B cell (primary cell): ENCODE data around the gene ACAA2. TPM values are rescaled to one million over a fixed set of nuclear protein-coding genes. Genes with fewer than 3 reads are reported as not detected.

Experiments used
- ATAC-seq: fragments of 200-7000 bp; cut with Tn5 transposase; one replicate; pipeline ENCODE4 v1.10.0; 2021; ENCODE audit warnings: low read depth, mild to moderate bottlenecking, moderate number of reproducible peaks, moderate library complexity
- CTCF ChIA-PET: fragments of 350-600 bp; sonication (Branson Sonifier 250); formaldehyde crosslinking; loops from one replicate; lab custom pipeline; 2021; ENCODE audit warnings: antibody characterized with exemption, inconsistent platforms; lab: Charles Lee
- POLR2A ChIA-PET: fragments of 350-600 bp; sonication (Branson Sonifier 250); formaldehyde crosslinking; loops from one replicate; lab custom pipeline; 2021; ENCODE audit warnings: antibody characterized with exemption; lab: Charles Lee
- DNase-seq: peaks from one replicate; pipeline ENCODE4 v3.0.0; 2013
- H2AFZ ChIP-seq: 2 replicates; pipeline ENCODE4 v1.6.1; 2012; ENCODE audit warnings: mild to moderate bottlenecking, low read depth, low read length; ENCODE audit not compliant: insufficient read depth, poor library complexity, severe bottlenecking
- H3K27ac ChIP-seq, 2 donors: 1 replicate in 1 of 2; 2 replicates in 1 of 2; pipeline ENCODE4 v1.5.1; 2012 to 2013; ENCODE audit warnings: low read length in 2 of 2, mild to moderate bottlenecking in 2 of 2, moderate library complexity in 1 of 2
- H3K27me3 ChIP-seq, 4 experiments: fragments of 200-600 bp in 1 of 4; sonication (generic) in 1 of 4; replicated peaks in 1 of 4; 1 replicate in 2 of 4; 2 replicates in 2 of 4; pipeline versions ENCODE4 v1.6.1 to v1.7.0; 2013 to 2016; ENCODE audit warnings: low read length in 3 of 4, mild to moderate bottlenecking in 2 of 4, mixed read lengths in 1 of 4, moderate library complexity in 1 of 4; ENCODE audit not compliant: insufficient read depth in 4 of 4, control insufficient read depth in 3 of 4; ENCODE audit errors: control extremely low read depth in 1 of 4
- H3K36me3 ChIP-seq, 2 experiments: replicated peaks in 1 of 2; 1 replicate in 1 of 2; 2 replicates in 1 of 2; pipeline versions ENCODE4 v1.6.1 to v1.7.1; 2013; ENCODE audit warnings: low read length in 1 of 2; ENCODE audit not compliant: insufficient read depth in 2 of 2, control insufficient read depth in 1 of 2; ENCODE audit errors: control extremely low read depth in 1 of 2, extremely low read depth in 1 of 2
- H3K4me1 ChIP-seq, 2 donors: fragments of 200-600 bp in 1 of 2; sonication (generic) in 1 of 2; 1 replicate in 1 of 2; 2 replicates in 1 of 2; pipeline versions ENCODE4 v1.5.1 to v1.6.1; 2013 to 2017; ENCODE audit warnings: low read length in 2 of 2; ENCODE audit not compliant: control insufficient read depth in 2 of 2, insufficient read depth in 2 of 2
- H3K4me2 ChIP-seq: replicated peaks from 2 replicates; pipeline ENCODE3; 2012; ENCODE audit warnings: mild to moderate bottlenecking, low read depth, low read length; ENCODE audit not compliant: poor library complexity, severe bottlenecking
- H3K4me3 ChIP-seq, 5 experiments: fragments of 200-600 bp in 1 of 5; sonication (generic) in 1 of 5; 1 replicate in 3 of 5; 2 replicates in 2 of 5; pipeline versions ENCODE4 v1.5.1 to v1.7.0; 2011 to 2016; ENCODE audit warnings: low read length in 4 of 5, mild to moderate bottlenecking in 4 of 5, low read depth in 2 of 5, control low read depth in 1 of 5, moderate library complexity in 1 of 5; ENCODE audit not compliant: insufficient read depth in 1 of 5; ENCODE audit errors: control extremely low read depth in 1 of 5, extremely low read depth in 1 of 5
- H3K79me2 ChIP-seq: fragments of 200-600 bp; sonication (generic); one replicate; pipeline ENCODE4 v1.6.0; 2016; ENCODE audit warnings: low read length; ENCODE audit not compliant: control insufficient read depth, insufficient read depth
- H3K9ac ChIP-seq: fragments of 200-600 bp; sonication (generic); 2 replicates; pipeline ENCODE4 v1.6.1; 2017; ENCODE audit warnings: mild to moderate bottlenecking, low read length, moderate library complexity
- H3K9me3 ChIP-seq, 3 donors: one replicate each; pipeline versions ENCODE4 v1.6.1 to v1.7.1; 2013; ENCODE audit warnings: low read length in 2 of 3; ENCODE audit not compliant: control insufficient read depth in 2 of 3, insufficient read depth in 1 of 3; ENCODE audit errors: control extremely low read depth in 1 of 3
- H4K20me1 ChIP-seq: 2 replicates; pipeline ENCODE4 v1.6.0; 2012; ENCODE audit warnings: mild to moderate bottlenecking, low read length; ENCODE audit not compliant: insufficient read depth, control insufficient read depth, poor library complexity, severe bottlenecking
- H3K27ac Mint-ChIP-seq: one replicate; pipeline ENCODE4 v1.8.0; 2021; ENCODE audit warnings: mixed read lengths
- H3K27me3 Mint-ChIP-seq: one replicate; pipeline ENCODE4 v1.8.0; 2021; ENCODE audit warnings: mixed read lengths
- H3K4me1 Mint-ChIP-seq: one replicate; pipeline ENCODE4 v1.8.0; 2021; ENCODE audit warnings: mixed read lengths
- H3K4me3 Mint-ChIP-seq: one replicate; pipeline ENCODE4 v1.8.0; 2021; ENCODE audit warnings: mixed read lengths
- H3K9me3 Mint-ChIP-seq: one replicate; pipeline ENCODE4 v1.8.0; 2022; ENCODE audit warnings: mixed read lengths; ENCODE audit not compliant: insufficient read depth
- CTCF ChIP-seq: fragments of 200-600 bp; IDR thresholded peaks from one replicate; pipeline ENCODE4 v1.8.0; 2022; ENCODE audit warnings: antibody characterized with exemption, mild to moderate bottlenecking
- EZH2 ChIP-seq: IDR thresholded peaks from 2 replicates; pipeline ENCODE4 v1.6.1; 2012; ENCODE audit warnings: borderline replicate concordance, low read depth, mild to moderate bottlenecking, moderate library complexity, low read length; ENCODE audit not compliant: insufficient read depth, poor library complexity, severe bottlenecking
- WGBS: methylation state at CpG from one replicate; pipeline ENCODE4 v1.1.5; 2013; ENCODE audit warnings: missing lambda C conversion rate; ENCODE audit not compliant: insufficient coverage; 5-methylcytosine and 5-hydroxymethylcytosine counted together
- intact Hi-C: fragments of 100-400 bp; cut with micrococcal nuclease; formaldehyde crosslinking; loops from one replicate; pipeline ENCODE4 v1.10.0; 2022
- polyA plus RNA-seq: library from polyadenylated mRNA; depleted of rRNA; stranded (reverse); fragments of >200 nt; gene quantifications from 2 replicates; pipeline ENCODE4 v1.2.3, GENCODE V29; 2012
- total RNA-seq, 2 donors: library from RNA; stranded (reverse); fragments of 120-200 nt in 1 of 2; gene quantifications; 1 replicate in 1 of 2; 2 replicates in 1 of 2; pipeline versions ENCODE4 v1.2.3 to v1.2.4, GENCODE V29; 2013 to 2022

ACAA2 gene
- total and polyA plus RNA-seq, 2 donors (not counting 1 experiment from before 2014, with no cell fraction given), result 10.6 to 25.0 TPM

- ATAC-seq (no peak), DNase-seq (no peak)
- Histone ChIP-seq H3K36me3 (no peaks in the 10 kb centered on the region), H3K9ac (no peak overlapping the region), H4K20me1 (no peaks in the 10 kb centered on the region), H3K4me3 (no peak overlapping the region), H3K9me3 (no peaks in the 10 kb centered on the region), H2AFZ (no peak overlapping the region), H3K4me1 (no peaks in the 10 kb centered on the region), H3K4me2 (no peak overlapping the region), H3K79me2 (no peaks in the 10 kb centered on the region), H3K27me3 (peaks cover 0 to 8% (median 0%) of the 10 kb centered on the region in 4 experiments), H3K27ac (no peak overlapping the region)
- WGBS, result no CpG with 5 or more reads among the region's 4 CpGs
- peaks cover 31% of the 10 kb centered on the region for H3K27me3 Mint-ChIP-seq
- H3K4me1 Mint-ChIP-seq, result no peaks in the 10 kb centered on the region
- CTCF ChIA-PET, result no interaction called here
- H3K27ac Mint-ChIP-seq, result no peak overlapping the region
- POLR2A ChIA-PET, result no interaction called here
- TF ChIP-seq EZH2 (no peak), CTCF (no peak)
- intact Hi-C loops, result no loop called here
- peaks cover 2% of the 10 kb centered on the region for H3K9me3 Mint-ChIP-seq
- H3K4me3 Mint-ChIP-seq, result no peak overlapping the region
These were observed 74.6 kb downstream of the ACAA2 start for GRCh38 chr18:49738721-49739120.

GRCh38 chr18:49734836-49735235 is 78.5 kb downstream of the ACAA2 start:
- no peaks in the 10 kb centered on the region for H3K79me2 ChIP-seq
- peaks cover 0 to 3% (median 0%) of the 10 kb centered on the region in 4 experiments for H3K27me3 ChIP-seq
- Mint-ChIP-seq H3K27ac (no peak overlapping the region), H3K4me3 (no peak overlapping the region), H3K27me3 (peaks cover 19% of the 10 kb centered on the region), H3K4me1 (no peaks in the 10 kb centered on the region), H3K9me3 (no peaks in the 10 kb centered on the region)
- H4K20me1 ChIP-seq, result no peaks in the 10 kb centered on the region
- no peaks in the 10 kb centered on the region for H3K9me3 ChIP-seq
- H3K4me1 ChIP-seq, result no peaks in the 10 kb centered on the region
- ChIA-PET POLR2A (no interaction called here), CTCF (no interaction called here)
- H3K36me3 ChIP-seq, result no peaks in the 10 kb centered on the region
- WGBS, result 20% methylated on average over 2 of the region's 4 CpGs
- H3K9ac ChIP-seq, result no peak overlapping the region
- ATAC-seq, result no peak
- intact Hi-C loops, result no loop called here
- H3K4me2 ChIP-seq, result no peak overlapping the region
- no peak overlapping the region for H2AFZ ChIP-seq
- no peak overlapping the region for H3K27ac ChIP-seq
- no peak overlapping the region for H3K4me3 ChIP-seq
- TF ChIP-seq EZH2 (no peak), CTCF (no peak)
- no peak for DNase-seq
